CD4-positive, alpha-beta T cell treated with Interleukin-21 for 1 hour (primary cell): ENCODE measurements around the gene NPHP4.
"Not testable (repeated sequence)": the region's sequence is repeated elsewhere in the genome, so short reads cannot be mapped to it uniquely, and the experiment has no call there.

Experiments
- DNase-seq: peaks from one replicate; pipeline ENCODE4 v3.0.0-alpha.2; 2020

The NPHP4 gene

GRCh38 chr1:5908461-5909375, 83.5 kb downstream of the NPHP4 start:
- no peak for DNase-seq

GRCh38 chr1:5907966-5908365, 84.3 kb downstream of the NPHP4 start:
- DNase-seq = no peak

GRCh38 chr1:5907386-5907785, 84.8 kb downstream of the NPHP4 start:
- no peak for DNase-seq

- DNase-seq = no peak
Measured at GRCh38 chr1:5906966-5907365, 85.3 kb downstream of the NPHP4 start.

- no peak for DNase-seq
Measured at GRCh38 chr1:5906116-5906515, 86.1 kb downstream of the NPHP4 start.

- DNase-seq = no peak
Measured at GRCh38 chr1:5905436-5905835, 86.8 kb downstream of the NPHP4 start.

GRCh38 chr1:5904551-5904950, 87.7 kb downstream of the NPHP4 start:
- no peak for DNase-seq

- DNase-seq = no peak
Measured at GRCh38 chr1:5903680-5904079, 88.5 kb downstream of the NPHP4 start.

- DNase-seq = no peak
Measured at GRCh38 chr1:5903031-5903430, 89.2 kb downstream of the NPHP4 start.

GRCh38 chr1:5901841-5902240, 90.4 kb downstream of the NPHP4 start:
- no peak for DNase-seq

- DNase-seq = no peak
Measured at GRCh38 chr1:5901150-5901549, 91.1 kb downstream of the NPHP4 start.

- DNase-seq = no peak
Measured at GRCh38 chr1:5898266-5898665, 94.0 kb downstream of the NPHP4 start.

GRCh38 chr1:5896706-5897660, 95.2 kb downstream of the NPHP4 start:
- no peak for DNase-seq

- DNase-seq = no peak
Measured at GRCh38 chr1:5895446-5896406, 96.5 kb downstream of the NPHP4 start.

GRCh38 chr1:5893699-5894278, 98.4 kb downstream of the NPHP4 start:
- DNase-seq = not testable (repeated sequence)

GRCh38 chr1:5892329-5892728, 99.9 kb downstream of the NPHP4 start:
- no peak for DNase-seq

- no peak for DNase-seq
Measured at GRCh38 chr1:5891736-5892135, 100.5 kb downstream of the NPHP4 start.

GRCh38 chr1:5891137-5891536, 101.1 kb downstream of the NPHP4 start:
- no peak for DNase-seq

- no peak for DNase-seq
Measured at GRCh38 chr1:5890346-5891106, 101.7 kb downstream of the NPHP4 start.

GRCh38 chr1:5889901-5890300, 102.3 kb downstream of the NPHP4 start:
- no peak for DNase-seq

- no peak for DNase-seq
Measured at GRCh38 chr1:5889462-5889861, 102.8 kb downstream of the NPHP4 start.
